Measurements from ENCODE around the gene BIRC5.

The BIRC5 gene

DNA sequence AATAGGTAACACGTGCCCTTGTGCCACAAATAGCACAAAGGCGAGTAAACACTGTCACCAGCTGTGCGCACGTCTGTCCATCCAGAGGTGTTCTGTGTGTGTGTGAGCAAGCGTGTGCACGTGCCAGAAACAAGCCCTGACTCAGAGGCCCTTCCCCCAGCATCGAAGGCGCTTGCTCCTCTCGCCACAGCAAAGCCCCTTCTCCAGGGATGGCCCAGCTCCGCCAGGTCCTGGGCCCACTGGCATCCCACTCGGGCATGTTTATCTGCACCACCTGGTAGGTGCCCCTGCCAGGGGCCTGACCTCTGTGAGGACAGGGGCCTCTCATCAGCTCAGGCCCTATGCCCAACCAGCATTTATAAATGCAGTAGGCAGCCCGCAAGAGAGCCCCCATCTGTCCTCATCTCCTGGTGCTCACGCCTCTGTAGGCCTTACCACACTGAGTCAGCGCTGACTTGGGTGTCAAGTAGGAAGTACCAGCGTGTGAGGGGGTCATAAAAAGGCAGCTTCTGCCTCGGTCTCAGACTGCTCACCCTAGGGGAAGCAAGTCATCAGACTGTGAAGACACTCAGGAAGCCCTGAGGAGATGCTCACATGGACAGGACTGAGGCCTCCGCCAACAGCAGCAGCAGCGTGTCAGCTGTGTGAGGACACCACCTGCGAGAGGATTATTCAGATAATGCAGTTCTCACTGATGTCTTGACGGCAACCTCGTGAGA lies 28.1 kb downstream of the BIRC5 start:
- peak overlapping the region in 10 of 11 experiments; percentile 40 to 77 (median 60); a peak in 17 of 22 replicates for H3K9ac ChIP-seq
- H3K4me2 ChIP-seq: peak overlapping the region; percentile 63 to 85 (median 77)

DNA sequence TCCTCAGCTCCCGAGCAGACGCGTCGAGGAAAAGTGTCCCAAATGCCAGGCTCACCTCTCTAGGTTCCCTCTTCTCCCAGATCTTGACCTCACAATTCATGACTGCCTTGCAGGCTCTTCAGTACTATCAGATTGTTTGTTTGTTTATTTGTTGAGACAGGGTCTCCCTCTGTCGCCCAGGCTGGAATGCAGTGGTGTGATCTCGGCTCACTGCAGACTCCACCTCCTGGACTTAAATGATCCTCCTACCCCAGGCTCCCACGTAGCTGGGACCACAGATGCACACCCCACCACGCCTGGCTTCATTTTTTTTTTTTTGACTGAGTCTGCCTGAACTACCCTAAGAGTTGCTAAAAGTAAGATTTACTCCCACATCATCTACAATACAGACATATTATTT lies 33.3 kb downstream of the BIRC5 start:
- Histone ChIP-seq H3K4me2 (no peak overlapping the region), H4K20me1 (no peaks in the 10 kb centered on the region), H3K4me1 (peaks cover 31 to 53% (median 44%) of the 10 kb centered on the region in 10 experiments), H3K9me3 (replicated peaks in 1 of 11) (peaks cover 0 to 11% (median 5%) of the 10 kb centered on the region in 11 experiments; a peak in 8 of 22 replicates), H3K36me3 (no peaks in the 10 kb centered on the region), H3K9ac (no peak overlapping the region), H3K4me3 (no peak overlapping the region), H3K27me3 (peaks cover 0 to under 1% (median 0%) of the 10 kb centered on the region in 11 experiments; a peak in 2 of 22 replicates), H3K27ac (no peak overlapping the region)
- TF ChIP-seq Cebpa-rat (IDR thresholded peaks at IDR 0.05): no peak

More for the DNA sequence above, 28.1 kb downstream of the BIRC5 start:
- TF ChIP-seq Cebpa-rat (IDR thresholded peaks at IDR 0.05): no peak
- H3K9me3 ChIP-seq (replicated peaks in 1 of 11): peaks cover 0 to 11% (median 5%) of the 10 kb centered on the region in 11 experiments; a peak in 8 of 22 replicates
- no peaks in the 10 kb centered on the region for H3K36me3 ChIP-seq
- no peaks in the 10 kb centered on the region for H3K27me3 ChIP-seq
- H4K20me1 ChIP-seq: no peaks in the 10 kb centered on the region; a peak in 1 of 22 replicates
- H3K27ac ChIP-seq: peak overlapping the region in 10 of 11 experiments; percentile 49 to 90 (median 80); a peak in 20 of 22 replicates
- H3K4me3 ChIP-seq: no peak overlapping the region
- peaks cover 19 to 76% (median 69%) of the 10 kb centered on the region in 10 experiments for H3K4me1 ChIP-seq

DNA sequence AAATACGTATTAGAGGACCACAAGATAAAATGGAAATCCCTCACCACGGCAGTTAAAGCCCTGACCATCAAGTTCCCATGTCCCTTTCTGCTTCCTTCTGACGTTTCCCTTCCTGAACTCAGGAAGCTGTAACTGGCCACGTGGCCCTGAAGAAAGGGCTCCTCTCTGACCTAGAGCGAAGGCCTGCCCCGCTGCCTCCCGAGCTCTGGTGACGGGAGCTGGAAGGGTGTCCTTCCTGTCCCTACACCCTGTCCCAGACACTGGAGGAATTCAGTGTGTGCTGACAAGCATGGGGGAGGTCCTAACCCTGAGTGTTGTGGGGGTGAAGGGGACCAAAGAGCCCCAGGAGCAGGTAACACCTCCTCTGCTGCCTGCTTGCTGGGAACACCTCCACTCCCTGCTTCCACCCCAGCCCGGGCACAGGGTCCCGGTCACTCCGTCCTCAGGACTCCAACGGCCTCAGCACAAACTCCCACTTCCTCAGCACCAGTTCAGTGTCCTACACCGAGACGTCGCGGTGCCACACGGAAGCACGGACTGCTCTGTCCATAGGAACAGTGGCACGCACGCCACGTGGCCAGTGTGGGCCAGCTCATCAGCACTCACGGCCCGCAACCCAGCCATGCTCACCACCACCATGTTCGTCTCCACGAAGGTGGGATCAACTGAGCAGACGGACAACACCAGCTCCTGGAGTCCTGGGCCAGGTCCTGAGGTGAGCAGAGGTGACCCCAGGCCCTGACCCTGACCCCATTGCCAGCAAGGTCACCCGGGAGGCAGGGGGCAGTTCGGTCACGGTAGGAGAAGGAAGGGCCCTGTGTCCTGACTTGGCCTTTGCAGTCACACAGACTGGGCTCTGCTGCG lies 34.2 kb downstream of the BIRC5 start:
- Histone ChIP-seq H3K4me1 (peaks cover 27 to 53% (median 43%) of the 10 kb centered on the region in 10 experiments), H3K9me3 (replicated peaks in 1 of 11) (peaks cover 0 to 11% (median 5%) of the 10 kb centered on the region in 11 experiments; a peak in 8 of 22 replicates), H3K36me3 (no peaks in the 10 kb centered on the region), H3K27me3 (peaks cover 0 to 5% (median 0%) of the 10 kb centered on the region in 11 experiments; a peak in 5 of 22 replicates), H3K27ac (no peak overlapping the region; a peak in 1 of 22 replicates), H3K4me2 (peak overlapping the region in 5 of 11 experiments; percentile 10 to 55 (median 13); a peak in 3 of 22 replicates), H3K4me3 (no peak overlapping the region), H3K9ac (peak overlapping the region in 2 of 11 experiments; percentile 14 to 37; a peak in 2 of 22 replicates), H4K20me1 (no peaks in the 10 kb centered on the region)
- TF ChIP-seq Cebpa-rat (IDR thresholded peaks at IDR 0.05): no peak

DNA sequence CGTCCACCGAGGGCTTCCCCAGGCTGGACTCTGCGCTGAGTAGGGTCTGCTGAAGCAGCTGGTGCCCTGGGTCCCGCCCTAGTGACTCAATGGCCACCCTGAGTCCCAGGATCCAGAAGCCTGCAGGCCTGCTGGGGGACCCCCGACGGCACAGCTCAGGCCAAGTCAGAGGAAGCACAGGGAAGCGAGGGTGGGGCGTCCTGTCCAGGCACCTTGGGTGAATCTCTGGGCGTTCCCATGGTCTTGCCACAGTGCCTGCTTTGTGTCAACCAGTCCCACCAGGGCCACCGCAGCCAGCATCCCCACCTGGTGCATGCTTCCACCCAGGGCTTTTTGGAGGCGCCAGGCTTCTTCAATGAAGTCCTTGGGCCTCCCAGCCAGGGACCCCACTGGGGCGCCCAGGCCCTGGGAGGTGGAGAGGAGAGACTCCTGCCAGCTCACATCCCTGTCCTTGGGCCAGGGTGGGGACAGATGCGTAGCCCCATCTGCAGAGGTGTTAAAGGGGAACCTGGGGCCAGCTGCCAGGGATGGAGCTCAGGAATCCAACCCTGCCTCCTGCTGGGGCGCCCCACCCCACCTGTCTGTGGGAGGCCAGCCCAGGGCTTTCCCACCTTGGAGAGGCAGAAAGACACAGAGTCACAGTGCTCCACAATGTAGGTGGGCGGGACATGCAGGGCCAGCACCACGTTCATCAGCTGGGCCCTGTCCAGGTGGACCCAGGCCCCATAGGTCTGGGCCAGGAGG lies 35.2 kb downstream of the BIRC5 start:
- Histone ChIP-seq H3K36me3 (no peaks in the 10 kb centered on the region), H3K4me3 (no peak overlapping the region), H3K4me1 (peaks cover 34 to 50% (median 42%) of the 10 kb centered on the region in 10 experiments), H3K27me3 (peaks cover 0 to 5% (median 0%) of the 10 kb centered on the region in 11 experiments; a peak in 7 of 22 replicates), H4K20me1 (no peaks in the 10 kb centered on the region), H3K27ac (no peak overlapping the region), H3K9me3 (replicated peaks in 1 of 11) (peaks cover 0 to 11% (median 5%) of the 10 kb centered on the region in 11 experiments; a peak in 8 of 22 replicates), H3K4me2 (no peak overlapping the region), H3K9ac (no peak overlapping the region)
- TF ChIP-seq Cebpa-rat (IDR thresholded peaks at IDR 0.05): no peak

DNA sequence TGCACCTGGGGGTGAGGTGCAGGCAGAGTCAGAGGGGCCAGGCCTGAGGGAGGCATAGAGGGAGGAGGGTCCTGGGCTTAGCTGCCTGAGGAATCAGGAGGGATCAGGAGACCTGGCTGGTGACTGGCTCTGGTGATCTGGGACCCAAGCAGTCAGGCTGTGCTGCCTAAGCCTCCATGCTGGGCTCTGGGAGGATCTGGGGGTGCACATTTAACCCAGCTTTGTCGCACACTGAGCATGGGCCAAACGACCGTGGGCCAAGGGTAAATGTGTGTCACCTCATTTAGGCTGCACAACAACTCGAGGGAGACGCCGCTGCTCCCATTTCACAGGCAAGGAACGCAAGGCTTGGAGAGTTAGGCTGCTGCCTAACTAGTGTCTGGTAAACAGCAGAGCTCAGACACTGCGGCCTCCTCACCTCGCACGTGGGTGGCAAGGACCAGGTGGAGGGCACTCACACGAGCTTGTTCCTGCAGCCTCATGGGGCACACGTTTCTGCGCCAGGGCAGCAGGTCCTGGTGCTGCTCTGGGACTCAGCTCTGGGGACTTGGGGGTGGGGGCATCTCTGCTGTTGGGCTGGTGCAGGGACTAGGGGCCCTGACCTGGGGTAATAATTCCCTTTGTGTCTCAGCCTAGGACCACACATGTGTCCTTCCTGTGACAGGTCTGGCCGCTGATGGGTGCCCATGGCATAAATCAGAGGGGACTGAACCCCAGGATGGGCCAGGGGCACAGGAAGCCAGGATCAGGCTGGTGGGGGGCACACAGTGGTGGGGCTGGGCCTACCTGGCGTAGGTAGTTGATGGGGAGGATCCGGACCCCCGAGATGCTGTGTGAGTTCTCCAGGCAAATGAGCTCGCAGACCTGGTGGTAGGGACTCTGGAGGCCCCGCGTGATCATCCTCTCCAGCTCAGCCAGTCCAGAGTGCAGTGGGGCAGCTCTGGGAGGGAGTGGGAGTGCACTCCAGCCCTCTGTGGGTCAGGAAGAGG lies 36.1 kb downstream of the BIRC5 start:
- TF ChIP-seq Cebpa-rat (IDR thresholded peaks at IDR 0.05): no peak
- Histone ChIP-seq H3K9ac (0 out of 22 replicates have a peak overlapping the region, but pooled peaks of 1 of the 11 experiments have one; percentile 10), H3K27ac (0 out of 22 replicates have a peak overlapping the region, but pooled peaks of 1 of the 11 experiments have one; percentile 20), H4K20me1 (no peaks in the 10 kb centered on the region), H3K4me3 (no peak overlapping the region), H3K36me3 (no peaks in the 10 kb centered on the region), H3K4me2 (peak overlapping the region in 9 of 11 experiments; percentile 34 to 93 (median 57); a peak in 18 of 22 replicates), H3K27me3 (peaks cover 0 to 5% (median 0%) of the 10 kb centered on the region in 11 experiments; a peak in 7 of 22 replicates), H3K9me3 (replicated peaks in 1 of 11) (peaks cover 0 to 11% (median 5%) of the 10 kb centered on the region in 11 experiments; a peak in 8 of 22 replicates), H3K4me1 (peaks cover 31 to 48% (median 38%) of the 10 kb centered on the region in 10 experiments)

DNA sequence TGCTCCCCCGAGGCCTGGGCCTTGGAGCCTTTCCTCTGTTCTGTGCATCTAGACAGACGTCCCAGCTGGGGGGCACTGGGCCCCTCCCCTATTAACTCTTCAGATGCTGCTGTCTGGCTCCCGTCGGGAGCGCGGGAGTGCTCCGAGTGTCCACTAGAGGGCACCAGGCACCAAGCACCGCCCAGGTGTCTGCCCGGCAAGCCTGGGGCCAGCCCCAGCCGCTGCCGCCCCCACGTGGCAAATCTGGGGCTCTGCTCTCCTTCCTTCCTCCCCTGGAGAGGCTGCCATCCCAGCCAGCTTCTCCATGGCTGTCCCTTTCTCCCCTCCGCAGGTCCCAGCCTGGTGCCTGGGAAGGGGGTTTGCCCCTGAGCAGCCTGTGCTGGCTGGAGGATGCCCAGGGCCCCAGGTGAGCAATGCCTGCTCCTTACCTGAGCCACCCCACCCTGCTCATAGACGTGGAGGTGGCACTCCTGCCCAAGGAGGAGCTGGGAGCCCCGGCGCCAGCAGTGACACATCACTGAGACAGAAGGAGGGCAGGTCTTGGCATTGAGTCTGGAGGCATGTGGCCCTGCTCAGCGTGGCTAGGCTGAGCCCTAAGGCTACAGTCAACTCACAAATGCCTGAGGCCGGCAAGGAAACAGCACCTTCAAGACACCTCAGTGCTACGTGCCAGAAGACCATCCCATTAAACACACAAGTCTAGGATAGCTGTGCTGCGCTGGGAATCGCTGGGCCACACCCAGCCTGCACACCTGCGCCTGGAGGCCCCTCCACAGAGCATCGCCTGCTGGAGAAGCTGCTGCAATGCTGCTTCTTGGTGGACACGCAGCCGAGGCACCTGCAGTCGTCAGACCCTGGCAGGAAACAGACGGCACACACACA lies 37.1 kb downstream of the BIRC5 start:
- peak overlapping the region in 2 of 11 experiments; percentile 7 to 10; a peak in 1 of 22 replicates for H3K9ac ChIP-seq
- peak overlapping the region; percentile 20 to 93 (median 67); a peak in 20 of 22 replicates for H3K4me2 ChIP-seq
- peaks cover 35 to 56% (median 46%) of the 10 kb centered on the region in 10 experiments for H3K4me1 ChIP-seq
- TF ChIP-seq Cebpa-rat (IDR thresholded peaks at IDR 0.05): no peak
- H3K4me3 ChIP-seq: no peak overlapping the region
- H3K27ac ChIP-seq: 0 out of 22 replicates have a peak overlapping the region, but pooled peaks of 1 of the 11 experiments have one; percentile 20
- H3K27me3 ChIP-seq: peaks cover 0 to 5% (median 0%) of the 10 kb centered on the region in 11 experiments; a peak in 7 of 22 replicates
- H3K36me3 ChIP-seq: no peaks in the 10 kb centered on the region
- no peaks in the 10 kb centered on the region for H4K20me1 ChIP-seq
- peaks cover 0 to 2% (median 0%) of the 10 kb centered on the region in 11 experiments; a peak in 2 of 22 replicates for H3K9me3 ChIP-seq (replicated peaks in 1 of 11)
